HG02840 (cell line): ENCODE results near the gene CCM2.

Experiments used
- ATAC-seq: cut with Tn5 transposase; IDR thresholded peaks from one replicate; pipeline ENCODE4 v1.9.1; 2021; ENCODE audit warnings: mild to moderate bottlenecking, moderate library complexity, moderate number of reproducible peaks; ENCODE audit not compliant: unreplicated experiment, low FRiP score

Gene CCM2

GRCh38 chr7:45075871-45076796 lies 76.1 kb downstream of the CCM2 start:
- ATAC-seq = no peak

- ATAC-seq = no peak
These were observed 76.9 kb downstream of the CCM2 start for GRCh38 chr7:45076946-45077345.

GRCh38 chr7:45077579-45077978 lies 77.6 kb downstream of the CCM2 start:
- no peak for ATAC-seq

- no peak for ATAC-seq
These were observed 78.2 kb downstream of the CCM2 start for GRCh38 chr7:45078125-45078681.

- ATAC-seq = no peak
These were observed 80.4 kb downstream of the CCM2 start for GRCh38 chr7:45080265-45080957.

GRCh38 chr7:45080958-45081669 lies 81.1 kb downstream of the CCM2 start:
- no peak for ATAC-seq

- ATAC-seq = no peak
These were observed 81.6 kb downstream of the CCM2 start for GRCh38 chr7:45081670-45081974.

GRCh38 chr7:45082031-45082830 lies 82.2 kb downstream of the CCM2 start:
- ATAC-seq = no peak

- ATAC-seq = no peak
These were observed 82.9 kb downstream of the CCM2 start for GRCh38 chr7:45082831-45083331.

GRCh38 chr7:45084336-45084735 lies 84.3 kb downstream of the CCM2 start:
- ATAC-seq = no peak

- no peak for ATAC-seq
These were observed 85.1 kb downstream of the CCM2 start for GRCh38 chr7:45084901-45085618.

GRCh38 chr7:45085619-45086200 lies 85.7 kb downstream of the CCM2 start:
- no peak for ATAC-seq

- no peak for ATAC-seq
These were observed 86.5 kb downstream of the CCM2 start for GRCh38 chr7:45086331-45087065.

- ATAC-seq = no peak
These were observed 87.5 kb downstream of the CCM2 start for GRCh38 chr7:45087301-45088145.

GRCh38 chr7:45088146-45088701 lies 88.2 kb downstream of the CCM2 start:
- ATAC-seq = no peak

- ATAC-seq = no peak
These were observed 88.9 kb downstream of the CCM2 start, which contains the start of gene NACAD for GRCh38 chr7:45088821-45089340. TSS of gene NACAD (minus strand) at chr7:45088969. CDS start at chr7:45088894, 75 bp downstream.
